A549 (cell line): ENCODE results near the gene KCNK6. TPM values are rescaled to one million over a fixed set of nuclear protein-coding genes. Genes with fewer than 3 reads are reported as not detected.

ENCODE experiments used
- ATAC-seq, 2 experiments: fragments of 200-7000 bp in 1 of 2; fragments of >200 bp in 1 of 2; cut with Nextera tagmentation in 1 of 2; cut with Tn5 transposase in 1 of 2; 3 replicates each; pipeline versions ENCODE4 v1.8.0 to v1.9.1; 2018 to 2020; ENCODE audit warnings: mild to moderate bottlenecking in 1 of 2, moderate library complexity in 1 of 2
- CTCF ChIA-PET: fragments of 300-600 bp; sonication (Branson Sonifier 250); formaldehyde crosslinking; extraction: SDS; loops from one replicate; lab custom pipeline; 2021; ENCODE audit warnings: antibody characterized with exemption, inconsistent platforms; lab: Yijun Ruan, JAX
- POLR2A ChIA-PET: fragments of 350-600 bp; formaldehyde crosslinking; extraction: SDS; loops from one replicate; lab custom pipeline; 2021; ENCODE audit warnings: antibody characterized with exemption, inconsistent platforms; lab: Yijun Ruan, JAX
- DNase-seq, 2 experiments: peaks; one replicate each; pipeline versions ENCODE4 v3.0.0 to v3.0.0-alpha.2; 2011 to 2016; ENCODE audit warnings: low read depth in 1 of 2, low spot score in 1 of 2
- FAIRE-seq: peaks from 2 replicates; lab custom pipeline; 2011; peaks lifted over from hg19 to GRCh38; lab: Jason Lieb, UNC
- H3K27ac ChIP-seq, 2 experiments: fragments of >200 bp; sonication (Bioruptor Twin); formaldehyde crosslinking; 3 replicates each; pipeline ENCODE4 v1.5.1; 2016 to 2017
- H3K4me1 ChIP-seq: fragments of >200 bp; sonication (Bioruptor Twin); formaldehyde crosslinking; 3 replicates; pipeline ENCODE4 v1.6.1; 2016
- H3K4me2 ChIP-seq: fragments of >200 bp; sonication (Bioruptor Twin); formaldehyde crosslinking; 3 replicates; pipeline ENCODE4 v1.6.1; 2016
- H3K4me3 ChIP-seq: fragments of >200 bp; sonication (Bioruptor Twin); formaldehyde crosslinking; 3 replicates; pipeline ENCODE4 v1.5.1; 2016
- H3K9me3 ChIP-seq: fragments of >200 bp; sonication (Bioruptor Twin); formaldehyde crosslinking; 3 replicates; pipeline ENCODE4 v1.6.1; 2016
- BHLHE40 ChIP-seq: IDR thresholded peaks from 2 replicates; pipeline ENCODE4 v1.6.1; 2012; ENCODE audit warnings: low read depth, low read length, inconsistent platforms
- CBX2 ChIP-seq: fragments of 200-600 bp; sonication (generic); IDR thresholded peaks from 2 replicates; pipeline ENCODE4 v1.6.1; 2016; ENCODE audit warnings: low read depth, mild to moderate bottlenecking, borderline replicate concordance
- CEBPB ChIP-seq, 2 experiments: fragments of >200 bp in 1 of 2; sonication (Bioruptor Twin) in 1 of 2; formaldehyde crosslinking in 1 of 2; IDR thresholded peaks; 2 replicates each; pipeline ENCODE4 v1.6.1; 2012 to 2016
- CHD2 ChIP-seq: fragments of 150-350 bp; IDR thresholded peaks from 2 replicates; pipeline ENCODE4 v1.6.1; 2014; ENCODE audit warnings: low read length; ENCODE audit not compliant: partially characterized antibody
- CTCF ChIP-seq: fragments of >200 bp; sonication (Bioruptor Twin); formaldehyde crosslinking; IDR thresholded peaks from 3 replicates; pipeline ENCODE4 v1.5.1; 2016
- E2F6 ChIP-seq: IDR thresholded peaks from 2 replicates; pipeline ENCODE4 v1.6.1; 2012; ENCODE audit warnings: low read depth, borderline replicate concordance
- ELK1 ChIP-seq: fragments of 150-350 bp; IDR thresholded peaks from 2 replicates; pipeline ENCODE4 v1.6.1; 2014; ENCODE audit warnings: low read depth, mild to moderate bottlenecking, low read length
- FOSL2 ChIP-seq, 2 experiments: fragments of 450-650 bp in 1 of 2; fragments of >200 bp in 1 of 2; sonication (Bioruptor Twin) in 1 of 2; formaldehyde crosslinking; IDR thresholded peaks; 2 replicates each; pipeline versions ENCODE4 v1.5.0 to v1.6.1; 2016 to 2020; ENCODE audit warnings: mild to moderate bottlenecking in 1 of 2, moderate library complexity in 1 of 2
- HMGXB4 ChIP-seq: fragments of 250-450 bp; sonication (Bioruptor Pico); IDR thresholded peaks from 2 replicates; pipeline ENCODE4 v1.5.0; 2021; ENCODE audit warnings: mild to moderate bottlenecking, moderate library complexity, borderline replicate concordance
- HOXA7 ChIP-seq: fragments of 250-450 bp; sonication (Bioruptor Pico); IDR thresholded peaks from 2 replicates; pipeline ENCODE4 v1.5.0; 2020; ENCODE audit warnings: mild to moderate bottlenecking, moderate library complexity
- JUN ChIP-seq, 2 experiments: fragments of >200 bp; sonication (Bioruptor Twin); formaldehyde crosslinking; IDR thresholded peaks; 2 replicates in 1 of 2; 3 replicates in 1 of 2; pipeline ENCODE4 v1.6.1; 2016 to 2017
- MAX ChIP-seq: IDR thresholded peaks from 2 replicates; pipeline ENCODE4 v1.6.1; 2012
- MYC ChIP-seq: IDR thresholded peaks from 2 replicates; pipeline ENCODE4 v1.6.1; 2012; ENCODE audit warnings: mild to moderate bottlenecking, inconsistent platforms, low read length, improper control_type of control experiment, borderline replicate concordance
- NFE2L2 ChIP-seq: fragments of 150-350 bp; conservative IDR thresholded peaks from 2 replicates; pipeline ENCODE4 v1.6.1; 2014; ENCODE audit warnings: low read length
- NPAS2 ChIP-seq: fragments of 250-450 bp; sonication (Bioruptor Pico); IDR thresholded peaks from 2 replicates; pipeline ENCODE4 v1.8.0; 2022; ENCODE audit warnings: mild to moderate bottlenecking, moderate library complexity, borderline replicate concordance
- PHF8 ChIP-seq: fragments of 200-600 bp; sonication (generic); IDR thresholded peaks from 2 replicates; pipeline ENCODE4 v1.6.1; 2016; ENCODE audit warnings: low read depth, mild to moderate bottlenecking, antibody characterized with exemption, moderate library complexity, borderline replicate concordance
- POLR2A ChIP-seq: IDR thresholded peaks from 2 replicates; pipeline ENCODE4 v1.6.1; 2012; ENCODE audit warnings: mild to moderate bottlenecking, low read length
- REST ChIP-seq: fragments of 200-600 bp; sonication (generic); IDR thresholded peaks from 2 replicates; pipeline ENCODE4 v1.6.1; 2016; ENCODE audit warnings: antibody characterized with exemption, mild to moderate bottlenecking, moderate library complexity
- RFX5 ChIP-seq: fragments of 450-650 bp; IDR thresholded peaks from 2 replicates; pipeline ENCODE4 v1.7.1; 2014; ENCODE audit warnings: antibody characterized with exemption, mild to moderate bottlenecking, moderate library complexity
- SREBF2 ChIP-seq: fragments of 450-650 bp; IDR thresholded peaks from 2 replicates; pipeline ENCODE4 v1.6.1; 2014; ENCODE audit warnings: mild to moderate bottlenecking, moderate library complexity
- TFCP2L1 ChIP-seq: fragments of 250-450 bp; sonication (Bioruptor Pico); IDR thresholded peaks from 2 replicates; pipeline ENCODE4 v1.5.0; 2021; ENCODE audit warnings: mild to moderate bottlenecking
- TP53 ChIP-seq: fragments of 250-450 bp; sonication (Bioruptor Pico); IDR thresholded peaks from 2 replicates; pipeline ENCODE4 v1.5.0; 2021; ENCODE audit warnings: mild to moderate bottlenecking, moderate library complexity
- ZC3H11A ChIP-seq: fragments of 450-650 bp; IDR thresholded peaks from 2 replicates; pipeline ENCODE4 v1.6.1; 2014; ENCODE audit warnings: antibody characterized with exemption, mild to moderate bottlenecking
- ZNF302 ChIP-seq: fragments of 250-450 bp; sonication (Bioruptor Pico); IDR thresholded peaks from 2 replicates; pipeline ENCODE4 v1.9.0; 2021; ENCODE audit warnings: inconsistent platforms, mild to moderate bottlenecking, moderate library complexity
- WGBS: methylation state at CpG from one replicate; pipeline ENCODE4 v1.1.6; 2017; ENCODE audit errors: missing lambda C conversion rate; 5-methylcytosine and 5-hydroxymethylcytosine counted together
- polyA plus RNA-seq, 4 experiments: library from polyadenylated mRNA; depleted of rRNA in 3 of 4; stranded (reverse); fragments of >200 nt; fragmentation: RNase III in 1 of 4; extraction: RNeasy Plus Mini Kit Qiagen cat#74134 plus additional on column Dnase treatment in 1 of 4; gene quantifications; 2 replicates in 3 of 4; 3 replicates in 1 of 4; pipeline ENCODE4 v1.2.3, GENCODE V29; 2011 to 2017

KCNK6 gene
- polyA plus RNA-seq, 2 of the 4 experiments (the other 2 are of a cell fraction), result 2.4 to 2.8 TPM

GRCh38 chr19:38335949-38336637, 16.4 kb downstream of the KCNK6 start (continued):
- no peak for TF ChIP-seq CTCF
- no peak for TF ChIP-seq REST
- TF ChIP-seq PHF8, result no peak
- peak; percentile 88 for TF ChIP-seq TFCP2L1 (CRISPR knock-in tag)
- no peak for TF ChIP-seq HMGXB4 (CRISPR knock-in tag)
- TF ChIP-seq TP53 (CRISPR knock-in tag), result no peak
- TF ChIP-seq RFX5, result 0 out of 2 replicates have a peak, but pooled peaks have one; percentile 23
- TF ChIP-seq CBX2, result no peak
- TF ChIP-seq BHLHE40, result no peak; the same call in 1 of the 2 replicates
- TF ChIP-seq SREBF2, result no peak

- 11% methylated on average over 41 of the region's 41 CpGs for WGBS
- FAIRE-seq (peak; percentile 99), DNase-seq (peak; percentile 99), ATAC-seq (peak; percentile 72 to 78)
- Histone ChIP-seq H3K27ac (peak overlapping the region; percentile 74 to 82), H3K4me2 (peak overlapping the region; percentile 81), H3K4me3 (peak overlapping the region; percentile 66), H3K9me3 (no peaks in the 10 kb centered on the region), H3K4me1 (peaks cover 8% of the 10 kb centered on the region; the same call in 2 of the 3 replicates)
- POLR2A ChIA-PET, result interaction anchor here (1.3 to 1.4 kb wide), 3 partner anchors 38 to 103 kb away, joined by 4 to 14 read pairs (median 4); partner anchors contain the start of genes GGN and PSMD8
- CTCF ChIA-PET, result interaction anchor here (0.7 to 20.5 kb wide), 29 partner anchors 11 to 1113 kb away, joined by 3 to 1052 read pairs (median 6); partner anchors contain the start of genes C19orf33, KCNK6, PPP1R14A and PSMD8
- TF ChIP-seq PHF8 (peak; percentile 76), ELK1 (no peak), HOXA7 (CRISPR knock-in tag) (peak; percentile 86; the same call in 1 of the 2 replicates), JUN (IDR thresholded peaks at IDR 0.05) (peak in 1 of 2 experiments; percentile 43; a peak in 1 of 5 replicates), MYC (0 out of 2 replicates have a peak, but pooled peaks have one; percentile 36), TFCP2L1 (CRISPR knock-in tag) (peak; percentile 80), NPAS2 (CRISPR knock-in tag) (no peak), CEBPB (IDR thresholded peaks at IDR 0.05) (no peak), TP53 (CRISPR knock-in tag) (peak; percentile 85), E2F6 (peak; percentile 74), ZC3H11A (0 out of 2 replicates have a peak, but pooled peaks have one; percentile 12), NFE2L2 (no peak), CHD2 (no peak), POLR2A (peak; percentile 20), SREBF2 (no peak), MAX (peak; percentile 88), ZNF302 (CRISPR knock-in tag) (no peak), FOSL2 (IDR thresholded peaks at IDR 0.05) (no peak), FOSL2 (CRISPR knock-in tag; IDR thresholded peaks at IDR 0.05) (peak; percentile 17; the same call in 1 of the 2 replicates)
Measured at GRCh38 chr19:38336638-38337359, 17.2 kb downstream of the KCNK6 start.
